Right lung (tissue), 5 donors: Measurements from ENCODE around the gene NEK3. TPM values are rescaled to one million over a fixed set of nuclear protein-coding genes. Genes with fewer than 3 reads are reported as not detected.
"Not testable (repeated sequence)": the region's sequence is repeated elsewhere in the genome, so short reads cannot be mapped to it uniquely, and the experiment has no call there.

Source experiments
- DNase-seq, 2 donors: peaks; one replicate each; pipeline ENCODE4 v3.0.0-alpha.2; 2013
- polyA plus RNA-seq, 5 donors: library from polyadenylated mRNA; unstranded; fragments of 120-200 nt; gene quantifications; one replicate each; pipeline versions ENCODE4 v1.2.1 to v1.2.3, GENCODE V29; 2013; ENCODE audit warnings: inconsistent platforms in 1 of 5, low replicate concordance in 1 of 5; ENCODE audit not compliant: insufficient read length in 5 of 5, insufficient read depth in 1 of 5

The NEK3 gene
- polyA plus RNA-seq, 5 donors, result 36.6 to 62.6 (median 53.7) TPM

- DNase-seq, result no peak
Measured at GRCh38 chr13:52127378-52127777, 32.0 kb downstream of the NEK3 start.

DNA sequence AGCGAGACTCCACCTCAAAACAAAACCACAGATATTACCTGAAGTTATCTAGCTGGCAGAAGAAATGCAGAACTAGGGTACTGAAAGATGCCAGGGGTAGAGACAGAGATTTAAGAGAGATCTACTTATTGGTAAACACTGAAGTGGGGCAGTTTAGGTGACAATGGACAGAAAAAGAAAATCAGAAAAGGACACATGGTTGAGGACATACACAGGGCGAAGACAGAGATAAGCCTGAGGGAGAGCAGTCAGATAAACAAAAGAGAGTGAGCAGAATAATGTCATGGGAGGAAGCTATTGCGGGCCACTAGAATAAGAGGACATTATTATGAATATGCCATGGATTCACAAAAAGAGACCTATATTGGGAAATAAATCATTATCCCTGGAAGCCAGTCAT lies 33.9 kb downstream of the NEK3 start:
- DNase-seq, result no peak

GRCh38 chr13:52118595-52118994 lies 40.8 kb downstream of the NEK3 start:
- DNase-seq, result no peak

DNA sequence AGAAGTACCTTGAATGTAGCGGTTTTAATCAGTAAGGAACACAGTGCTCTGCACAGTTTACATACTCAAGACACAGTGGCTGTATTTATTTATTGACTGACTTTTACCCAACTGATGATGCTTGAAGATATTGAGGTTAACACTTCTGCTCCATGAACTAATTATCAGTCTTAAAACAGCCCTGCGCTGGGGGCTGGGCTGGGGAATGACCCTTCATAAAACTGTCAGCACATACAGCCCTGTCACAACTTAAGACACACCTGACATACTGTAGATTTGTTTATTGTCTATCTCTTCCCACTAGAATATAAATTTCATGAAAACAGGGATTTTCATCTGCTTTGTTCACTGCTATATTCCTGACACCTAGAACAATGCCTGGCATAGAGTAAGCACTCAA lies 41.3 kb downstream of the NEK3 start:
- DNase-seq, result no peak

DNA sequence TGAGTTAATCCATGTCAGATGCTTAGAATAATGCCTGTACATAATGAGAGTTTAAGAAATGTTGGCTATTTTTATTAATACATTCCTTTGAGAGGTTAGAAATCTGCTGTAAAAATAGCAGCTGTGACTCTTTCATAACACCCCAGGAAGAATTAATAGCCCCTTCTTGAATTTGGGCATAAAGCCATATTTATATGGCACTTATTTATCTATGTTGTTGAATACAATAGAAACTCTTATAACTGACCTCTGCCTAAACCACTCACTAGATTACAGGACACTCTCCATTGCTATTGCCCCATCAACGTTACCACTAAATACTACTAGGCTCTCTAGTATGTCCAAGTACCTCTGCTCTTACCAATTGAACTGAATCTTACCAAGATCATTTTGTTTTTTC lies 46.8 kb downstream of the NEK3 start:
- peak; percentile 48 to 58 for DNase-seq

DNA sequence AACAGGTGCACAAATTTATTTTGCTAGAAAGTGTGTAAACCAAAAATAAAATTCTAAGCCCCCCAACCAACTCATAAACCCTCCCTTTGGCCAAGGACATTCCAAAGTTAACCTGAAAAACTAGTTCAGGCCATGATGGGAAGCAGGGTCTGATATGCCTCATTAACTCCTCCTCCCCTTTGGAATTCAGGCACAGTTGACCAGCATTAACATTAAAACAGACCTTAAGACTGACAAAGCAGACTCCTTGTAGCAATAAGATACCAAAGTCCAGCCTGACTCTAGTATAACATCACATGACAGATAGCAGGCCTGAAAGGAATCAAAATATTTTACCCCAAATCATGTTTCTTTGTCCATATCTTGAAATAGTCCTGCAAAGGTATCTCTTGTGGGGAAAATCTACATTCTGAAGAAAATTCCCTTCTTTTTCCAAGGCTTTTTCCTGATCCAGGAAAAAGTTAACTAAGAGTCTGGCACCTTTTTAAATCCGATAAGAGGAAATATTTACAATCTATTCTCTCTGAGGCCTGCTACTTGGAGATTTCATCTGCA lies 50.2 kb downstream of the NEK3 start:
- DNase-seq, result no peak

DNA sequence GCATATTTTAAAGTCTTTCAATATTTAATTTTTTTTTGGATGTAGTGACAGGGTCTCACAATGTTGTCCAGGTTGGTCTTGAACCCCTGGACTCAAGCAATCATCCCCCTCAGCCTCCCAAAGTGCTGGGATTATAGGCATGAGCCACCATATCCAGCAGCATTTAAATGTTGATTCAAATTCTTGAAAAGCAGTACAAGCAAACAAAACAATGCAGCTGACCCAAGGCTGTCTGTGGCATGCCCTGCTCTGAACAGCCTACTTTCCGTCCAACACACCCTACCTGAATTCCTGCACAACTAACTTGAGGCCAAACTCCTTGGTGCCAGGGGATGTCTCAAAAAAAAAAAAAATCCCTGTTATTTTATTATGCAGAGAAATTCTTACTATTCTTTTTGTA lies 53.6 kb downstream of the NEK3 start:
- DNase-seq, result no peak

GRCh38 chr13:52104624-52105023 lies 54.8 kb downstream of the NEK3 start:
- DNase-seq, result no peak

DNA sequence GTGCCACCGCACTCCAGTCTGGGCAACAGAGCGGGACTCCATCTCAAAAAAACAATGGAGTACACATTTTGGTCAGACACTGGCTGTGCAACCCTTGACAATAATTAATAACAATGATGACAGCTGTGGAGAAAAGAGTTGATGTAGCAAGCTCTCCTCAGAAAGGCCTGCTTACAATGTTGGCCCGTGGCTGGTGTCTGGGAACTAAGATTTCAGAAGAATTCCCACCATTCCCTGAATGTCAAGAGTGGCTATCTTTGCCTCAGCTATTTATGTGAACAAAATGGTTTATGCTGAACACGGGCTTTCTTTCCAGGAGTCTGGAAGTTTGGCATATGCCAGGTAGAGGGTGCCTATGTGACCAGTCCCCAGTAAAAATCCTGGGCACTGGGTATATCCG lies 56.0 kb downstream of the NEK3 start:
- no peak for DNase-seq

DNA sequence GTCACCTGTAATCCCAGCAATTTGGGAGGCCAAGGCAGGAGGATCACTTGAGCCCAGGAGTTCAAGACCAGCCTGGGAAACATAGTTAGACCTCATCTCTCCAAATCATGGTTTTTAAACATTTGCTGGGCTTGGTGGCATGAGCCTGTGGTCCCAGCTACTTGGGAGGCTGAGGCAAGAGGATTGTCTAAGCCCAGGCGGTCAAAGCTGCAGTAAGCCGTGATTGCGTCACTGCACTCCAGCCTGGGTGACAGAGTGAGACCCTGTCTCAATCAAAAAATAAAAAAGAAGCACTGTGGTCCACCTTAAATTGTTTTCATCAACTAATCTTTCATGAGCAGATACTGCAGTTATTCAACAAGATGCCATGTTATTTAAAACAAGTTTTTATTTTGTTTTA lies 57.0 kb downstream of the NEK3 start:
- DNase-seq, result not testable (repeated sequence)

DNA sequence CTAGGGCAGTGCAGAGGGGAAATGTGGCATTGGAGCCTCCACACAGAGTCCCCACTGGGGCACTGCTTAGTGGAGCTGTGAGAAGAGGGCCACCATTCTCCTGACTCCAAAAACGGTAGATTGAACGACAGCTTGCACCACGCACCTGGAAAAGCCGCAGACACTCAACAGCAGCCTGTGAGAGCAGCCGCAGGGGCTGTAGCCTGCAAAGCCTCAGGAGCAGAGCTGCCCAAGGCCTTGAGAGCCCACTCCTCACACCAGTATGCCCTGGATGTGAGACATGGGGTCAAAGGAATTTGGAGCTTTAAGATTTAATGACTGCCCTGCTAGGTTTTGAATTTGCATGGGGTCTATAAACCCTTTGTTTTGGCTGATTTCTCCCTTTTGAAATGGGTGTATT lies 62.2 kb downstream of the NEK3 start:
- DNase-seq, result no peak

DNA sequence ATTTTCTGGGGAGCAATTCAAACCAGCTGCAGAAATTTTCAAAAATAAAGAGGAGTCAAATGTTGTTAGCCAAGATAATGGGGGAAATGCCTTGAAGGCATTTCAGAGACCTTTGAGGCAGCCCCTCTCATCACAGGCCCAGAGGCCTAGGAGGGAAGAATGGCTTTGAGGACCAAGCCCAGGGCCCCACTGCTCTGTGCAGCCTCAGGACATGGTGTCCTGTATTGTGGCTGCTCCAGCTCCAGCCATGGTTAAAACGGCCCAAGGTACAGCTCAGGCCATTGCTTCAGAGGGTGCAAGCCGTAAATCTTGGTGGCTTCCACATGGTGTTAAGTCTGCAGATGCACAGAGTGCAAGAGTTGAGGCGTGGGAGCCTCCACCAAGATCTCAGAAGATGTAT lies 62.6 kb downstream of the NEK3 start:
- DNase-seq, result no peak

GRCh38 chr13:52096062-52096461 lies 63.3 kb downstream of the NEK3 start:
- no peak for DNase-seq

- no peak for DNase-seq
Measured at GRCh38 chr13:52092087-52092486, 67.3 kb downstream of the NEK3 start.

DNA sequence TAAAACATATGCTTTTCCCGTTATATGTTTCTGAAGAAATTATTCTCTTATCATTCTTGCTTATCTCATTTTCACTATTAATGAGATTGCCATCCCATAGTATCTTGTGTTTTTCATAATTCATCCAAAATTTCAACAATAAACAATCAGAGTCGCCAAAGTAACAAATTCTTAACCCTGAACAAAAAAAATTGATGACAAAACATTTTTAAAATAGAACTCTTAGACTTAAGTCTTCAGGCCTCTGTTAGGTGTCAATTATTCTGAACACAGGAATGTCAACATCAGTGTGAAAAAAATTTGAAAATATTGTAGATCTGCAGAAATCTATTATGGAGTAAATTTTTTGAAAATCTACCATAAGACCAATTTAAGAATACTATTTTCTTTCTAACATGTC lies 67.9 kb downstream of the NEK3 start:
- no peak for DNase-seq

- peak; percentile 11 to 14 for DNase-seq
Measured at GRCh38 chr13:52085421-52085820, 74.0 kb downstream of the NEK3 start.

- not testable (repeated sequence) for DNase-seq
Measured at GRCh38 chr13:52084981-52085380, 74.4 kb downstream of the NEK3 start.

Other genes with a start within 250 kb of the NEK3 start
- 10 to 100 TPM; 12.9 to 19.0 (median 17.8) TPM for gene ATP7B, start 148.1 kb downstream of the NEK3 start, polyA plus RNA-seq
- gene ALG11, start 147.2 kb downstream of the NEK3 start, polyA plus RNA-seq, result 10 to 100 TPM; 18.0 to 35.3 (median 28.7) TPM
- 10 to 100 TPM; 25.6 to 34.4 (median 32.6) TPM for gene UTP14C, start 134.9 kb downstream of the NEK3 start, polyA plus RNA-seq
- gene NEK5, start 30.5 kb downstream of the NEK3 start, polyA plus RNA-seq, result 1 to 10 TPM; 3.1 to 6.0 (median 5.3) TPM
- 10 to 100 TPM; 40.4 to 52.0 (median 47.2) TPM for gene THSD1, start 246.6 kb upstream of the NEK3 start, polyA plus RNA-seq